H7 (cell line): ENCODE results near the gene PTP4A2. TPM values are rescaled to one million over a fixed set of nuclear protein-coding genes. Genes with fewer than 3 reads are reported as not detected.
"Not testable (repeated sequence)": the region's sequence is repeated elsewhere in the genome, so short reads cannot be mapped to it uniquely, and the experiment has no call there.

Experiments used
- DNase-seq: peaks from one replicate; pipeline ENCODE4 v3.0.0; 2012
- H3K27me3 ChIP-seq: 2 replicates; pipeline ENCODE4 v1.6.0; 2011; ENCODE audit warnings: mild to moderate bottlenecking, low read length; ENCODE audit not compliant: control insufficient read depth, insufficient read depth
- H3K36me3 ChIP-seq: replicated peaks from 2 replicates; pipeline ENCODE4 v1.5.1; 2011; ENCODE audit warnings: low read length; ENCODE audit not compliant: control insufficient read depth, insufficient read depth
- H3K4me3 ChIP-seq: 2 replicates; pipeline ENCODE4 v1.5.1; 2011; ENCODE audit warnings: low read depth, mild to moderate bottlenecking, control low read depth, low read length, moderate library complexity; ENCODE audit not compliant: insufficient read depth
- total RNA-seq: library from RNA; depleted of rRNA; stranded (reverse); fragments of >200 nt; shearing (Covaris generic); gene quantifications from 2 replicates; pipeline ENCODE4 v1.2.3, GENCODE V29; 2014

The PTP4A2 gene
- total RNA-seq, 1 experiment from 2014 or later: 444 TPM

DNA sequence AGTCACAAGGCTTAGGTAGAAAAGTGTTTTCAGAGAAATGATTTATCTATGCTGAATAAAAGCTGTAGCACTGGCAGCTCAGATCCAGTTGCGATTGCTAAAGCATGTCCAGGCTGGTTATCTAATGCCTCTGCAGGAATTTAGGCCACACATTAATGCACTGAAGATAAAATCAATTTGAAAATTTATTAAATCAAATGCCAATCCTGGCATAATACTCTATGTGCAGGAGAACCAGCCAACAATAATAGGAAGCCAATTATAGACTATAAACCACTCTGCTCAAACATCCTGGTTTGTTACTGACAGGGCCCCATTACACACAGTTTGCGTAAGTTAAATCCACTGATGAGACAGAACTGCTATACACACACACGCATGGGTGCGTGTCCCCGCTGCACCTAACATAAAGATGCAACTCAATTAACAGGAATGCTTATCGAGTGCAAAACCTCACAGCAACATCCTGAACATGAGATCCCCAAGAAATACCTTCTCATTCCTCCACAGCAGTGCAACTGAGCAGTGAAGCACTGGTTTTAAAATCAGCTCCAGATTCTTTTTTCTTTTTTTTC lies 40.6 kb downstream of the PTP4A2 start:
- Histone ChIP-seq H3K27me3 (no peaks in the 10 kb centered on the region; the same call in 1 of the 2 replicates), H3K36me3 (no peaks in the 10 kb centered on the region), H3K4me3 (no peak overlapping the region)
- no peak for DNase-seq

- not testable (repeated sequence) for DNase-seq, H3K36me3 ChIP-seq, H3K27me3 ChIP-seq, H3K4me3 ChIP-seq
Observed at GRCh38 chr1:31895474-31896198, 42.5 kb downstream of the PTP4A2 start.

DNA sequence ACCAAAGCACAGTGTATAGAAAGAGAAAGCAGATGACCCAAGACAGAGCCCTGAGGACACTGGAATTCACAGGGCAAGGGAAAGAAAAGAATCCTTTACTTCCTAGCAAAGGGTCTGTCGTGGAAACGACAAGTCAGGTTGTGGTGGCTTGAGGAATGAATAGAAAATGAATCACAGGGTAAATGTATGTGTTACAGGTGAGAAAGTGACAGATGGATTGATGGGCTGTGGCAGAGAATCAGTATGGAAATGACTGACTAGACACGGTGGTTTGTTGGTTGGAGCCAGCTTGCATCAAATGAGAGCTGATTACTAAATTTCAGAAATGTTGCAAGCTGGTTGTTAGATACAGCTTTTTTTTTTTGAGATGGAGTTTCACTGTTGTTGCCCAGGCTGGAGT lies 46.9 kb downstream of the PTP4A2 start:
- Histone ChIP-seq H3K36me3 (no peaks in the 10 kb centered on the region), H3K27me3 (no peaks in the 10 kb centered on the region), H3K4me3 (no peak overlapping the region)
- DNase-seq: no peak

GRCh38 chr1:31888291-31888690 lies 49.9 kb downstream of the PTP4A2 start:
- no peak overlapping the region for H3K4me3 ChIP-seq
- DNase-seq: no peak
- no peaks in the 10 kb centered on the region for H3K27me3 ChIP-seq
- no peaks in the 10 kb centered on the region for H3K36me3 ChIP-seq

DNA sequence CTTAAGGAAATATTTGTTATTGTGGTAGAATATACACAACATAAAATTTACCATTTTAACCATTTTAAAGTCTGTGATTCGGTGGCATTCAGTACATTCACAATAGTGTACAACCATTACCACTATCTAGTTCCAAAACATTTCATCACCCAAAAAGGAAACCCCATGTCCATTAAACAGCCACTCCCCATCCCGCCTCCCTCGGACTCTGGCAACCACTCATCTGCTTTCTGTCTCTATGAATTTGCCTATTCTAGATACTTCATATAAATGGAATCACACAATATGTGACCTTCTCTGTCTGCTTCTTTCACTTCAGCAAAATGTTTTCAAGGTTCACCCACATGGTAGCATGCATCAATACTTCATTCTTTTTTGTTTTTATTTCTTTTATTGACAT lies 51.3 kb downstream of the PTP4A2 start:
- no peaks in the 10 kb centered on the region for H3K27me3 ChIP-seq
- no peak for DNase-seq
- no peak overlapping the region for H3K4me3 ChIP-seq
- H3K36me3 ChIP-seq: no peaks in the 10 kb centered on the region

- Histone ChIP-seq H3K27me3 (no peaks in the 10 kb centered on the region), H3K36me3 (no peaks in the 10 kb centered on the region), H3K4me3 (no peak overlapping the region)
- DNase-seq: no peak
Observed at GRCh38 chr1:31885851-31886250, 52.3 kb downstream of the PTP4A2 start.

DNA sequence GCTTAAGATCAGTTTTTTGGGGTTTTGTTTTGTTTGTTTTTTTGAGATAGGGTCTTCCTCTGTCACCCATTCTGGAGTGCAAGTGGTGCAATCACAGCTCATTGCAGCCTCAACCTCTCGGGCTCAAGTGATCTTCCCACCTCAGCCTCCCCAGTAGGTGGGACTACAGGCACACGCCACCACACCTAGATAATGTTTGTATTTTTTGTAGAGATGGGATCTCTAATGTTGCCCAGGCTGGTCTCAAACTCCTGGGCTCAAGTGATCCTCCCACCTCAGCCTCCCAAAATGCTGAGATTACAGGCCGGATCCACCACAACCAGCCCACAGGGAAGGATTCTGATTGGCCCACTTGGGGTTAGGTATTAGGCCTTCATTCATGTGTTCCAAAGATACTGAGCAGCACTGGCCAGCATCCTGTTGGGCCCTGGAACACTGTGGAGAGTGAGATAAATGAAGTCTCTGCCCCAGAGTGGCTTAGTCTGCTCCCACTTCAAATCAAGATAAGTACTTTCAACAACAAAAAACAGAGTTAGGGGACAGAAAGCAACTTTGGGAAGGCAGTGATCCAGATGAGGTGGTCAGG lies 54.7 kb downstream of the PTP4A2 start:
- DNase-seq: no peak
- Histone ChIP-seq H3K36me3 (no peaks in the 10 kb centered on the region), H3K27me3 (no peaks in the 10 kb centered on the region), H3K4me3 (no peak overlapping the region)

DNA sequence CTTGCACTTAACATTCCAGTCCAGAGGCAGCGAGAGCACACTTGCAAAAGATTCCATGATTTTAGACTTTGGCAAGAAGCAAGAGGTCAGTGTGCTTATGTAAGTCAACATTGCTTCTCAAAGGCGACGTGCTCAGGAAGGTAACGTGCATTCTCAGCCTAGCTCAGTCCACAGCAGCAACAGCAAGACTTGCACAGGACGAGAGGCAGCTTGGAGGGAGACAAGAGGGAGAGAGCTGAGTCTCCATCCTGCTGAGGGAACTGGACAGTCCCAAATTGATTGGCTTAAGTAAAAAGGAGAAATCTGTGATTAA lies 56.5 kb downstream of the PTP4A2 start:
- Histone ChIP-seq H3K27me3 (no peaks in the 10 kb centered on the region), H3K36me3 (no peaks in the 10 kb centered on the region), H3K4me3 (no peak overlapping the region)
- DNase-seq: no peak

GRCh38 chr1:31880957-31881687 lies 57.0 kb downstream of the PTP4A2 start:
- no peak for DNase-seq
- no peak overlapping the region for H3K4me3 ChIP-seq
- H3K27me3 ChIP-seq: no peaks in the 10 kb centered on the region
- H3K36me3 ChIP-seq: no peaks in the 10 kb centered on the region

- no peak for DNase-seq
- Histone ChIP-seq H3K27me3 (no peaks in the 10 kb centered on the region), H3K36me3 (no peaks in the 10 kb centered on the region), H3K4me3 (no peak overlapping the region)
Observed at GRCh38 chr1:31879981-31880608, 58.1 kb downstream of the PTP4A2 start.

DNA sequence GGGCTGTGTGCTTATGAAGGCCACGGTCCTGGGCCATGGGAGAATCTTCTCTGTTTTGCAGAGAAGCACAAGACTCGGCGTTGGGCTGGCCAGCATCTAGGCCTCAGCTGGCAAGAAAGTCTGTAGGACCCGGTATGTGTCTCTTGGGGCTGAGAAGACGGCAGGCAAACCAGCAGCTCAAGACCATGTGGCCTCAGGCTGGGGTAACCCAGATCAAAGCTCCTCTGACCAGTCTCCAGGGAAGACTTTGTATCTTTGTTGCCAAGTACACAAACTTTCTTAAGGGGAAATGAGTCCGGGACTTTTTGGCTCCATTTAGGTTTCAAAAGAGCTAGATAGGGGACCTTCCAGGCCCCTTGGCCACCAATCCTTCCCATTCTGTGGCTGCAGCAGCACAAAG lies 60.1 kb downstream of the PTP4A2 start:
- H3K4me3 ChIP-seq: no peak overlapping the region
- no peak for DNase-seq
- H3K36me3 ChIP-seq: no peaks in the 10 kb centered on the region
- no peaks in the 10 kb centered on the region for H3K27me3 ChIP-seq

- H3K36me3 ChIP-seq: no peaks in the 10 kb centered on the region
- no peak for DNase-seq
- H3K4me3 ChIP-seq: no peak overlapping the region
- H3K27me3 ChIP-seq: no peaks in the 10 kb centered on the region
Observed at GRCh38 chr1:31877544-31877943, 60.6 kb downstream of the PTP4A2 start.

DNA sequence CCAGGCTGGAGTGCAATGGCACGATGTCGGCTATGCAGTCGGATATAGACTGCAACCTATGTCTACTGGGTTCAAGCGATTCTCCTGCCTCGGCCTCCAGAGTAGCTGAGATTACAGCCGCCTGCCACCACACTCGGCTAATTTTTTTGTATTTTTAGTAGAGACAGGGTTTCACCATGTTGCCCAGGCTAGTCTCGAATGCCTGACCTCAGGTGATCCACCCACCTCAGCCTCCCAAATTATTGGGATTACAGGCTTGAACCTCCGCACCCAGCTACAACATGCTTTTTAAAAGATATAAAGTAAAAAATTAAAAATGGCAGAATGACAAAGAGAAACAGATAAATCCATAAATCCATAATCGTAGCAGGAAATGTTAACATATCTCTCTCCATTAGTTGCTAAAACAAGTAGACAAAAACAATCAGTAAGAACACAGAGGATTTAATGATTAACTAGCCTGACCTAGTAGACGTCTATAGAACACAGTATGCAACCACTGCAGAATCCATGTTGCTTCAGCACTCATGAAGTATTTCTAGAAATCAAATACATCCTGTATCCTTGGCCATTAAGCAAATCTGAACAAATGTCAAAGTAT lies 62.4 kb downstream of the PTP4A2 start:
- DNase-seq: no peak
- H3K36me3 ChIP-seq: no peaks in the 10 kb centered on the region
- no peaks in the 10 kb centered on the region for H3K27me3 ChIP-seq
- no peak overlapping the region for H3K4me3 ChIP-seq

DNA sequence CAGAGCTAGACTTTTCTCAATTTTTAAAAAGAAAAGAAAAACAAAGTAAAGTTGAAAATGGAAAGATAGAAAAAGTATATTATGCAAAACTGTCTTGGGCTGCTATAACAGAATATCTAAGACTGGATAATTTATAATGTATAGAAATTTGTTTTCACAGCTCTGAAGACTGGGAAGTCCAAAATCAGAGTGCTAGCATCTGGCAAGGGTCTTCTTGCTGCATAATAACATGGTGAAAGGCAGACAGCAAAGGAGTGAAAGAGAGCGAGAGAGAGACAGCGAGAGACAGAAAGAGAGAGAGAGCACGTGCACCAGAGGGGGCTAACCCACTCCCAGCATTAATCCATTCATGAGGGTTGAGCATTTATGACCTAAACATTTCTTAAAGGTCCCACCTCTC lies 63.2 kb downstream of the PTP4A2 start:
- H3K36me3 ChIP-seq: no peaks in the 10 kb centered on the region
- H3K27me3 ChIP-seq: no peaks in the 10 kb centered on the region
- H3K4me3 ChIP-seq: no peak overlapping the region
- no peak for DNase-seq
